Ishikawa (cell line): ENCODE measurements around the gene ZNF8.

Experiments
- CEBPB ChIP-seq: IDR thresholded peaks from 2 replicates; pipeline ENCODE4 v1.6.1; 2012
- CREB1 ChIP-seq: IDR thresholded peaks from 2 replicates; pipeline ENCODE4 v1.6.1; 2012; ENCODE audit warnings: low read depth
- EGR1 ChIP-seq: IDR thresholded peaks from 2 replicates; pipeline ENCODE4 v1.6.1; 2012
- EP300 ChIP-seq: IDR thresholded peaks from 2 replicates; pipeline ENCODE4 v1.6.1; 2012; ENCODE audit warnings: borderline replicate concordance
- FOXM1 ChIP-seq: IDR thresholded peaks from 2 replicates; pipeline ENCODE4 v1.6.1; 2012; ENCODE audit warnings: low read depth, borderline replicate concordance
- REST ChIP-seq: IDR thresholded peaks from 2 replicates; pipeline ENCODE4 v1.6.1; 2012; ENCODE audit warnings: low read depth, mild to moderate bottlenecking
- TAF1 ChIP-seq: IDR thresholded peaks from 2 replicates; pipeline ENCODE4 v1.6.1; 2012; ENCODE audit warnings: low read depth, mild to moderate bottlenecking
- TCF12 ChIP-seq: IDR thresholded peaks from 2 replicates; pipeline ENCODE4 v1.6.1; 2012; ENCODE audit warnings: low read depth
- YY1 ChIP-seq: IDR thresholded peaks from 2 replicates; pipeline ENCODE4 v1.6.1; 2012; ENCODE audit warnings: low read depth
- ZBTB7A ChIP-seq: IDR thresholded peaks from 2 replicates; pipeline ENCODE4 v1.6.1; 2012; ENCODE audit warnings: low read depth
- TF ChIP-seq, protein P1 (sequence below): IDR thresholded peaks from 2 replicates; pipeline ENCODE4 v1.6.1; 2012
- TF ChIP-seq, protein P2 (sequence below): IDR thresholded peaks from 2 replicates; pipeline ENCODE4 v1.6.1; 2012

GRCh38 chr19:58300620-58301019 is 21.9 kb downstream of the ZNF8 start:
- TF ChIP-seq TAF1 (no peak), EP300 (no peak), REST (peak; percentile 67), CEBPB (no peak), YY1 (no peak), CREB1 (no peak), FOXM1 (no peak), ZBTB7A (no peak), EGR1 (no peak), TCF12 (no peak)
- TF ChIP-seq, protein P1, sequence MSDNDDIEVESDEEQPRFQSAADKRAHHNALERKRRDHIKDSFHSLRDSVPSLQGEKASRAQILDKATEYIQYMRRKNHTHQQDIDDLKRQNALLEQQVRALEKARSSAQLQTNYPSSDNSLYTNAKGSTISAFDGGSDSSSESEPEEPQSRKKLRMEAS = no peak
- TF ChIP-seq, protein P2, sequence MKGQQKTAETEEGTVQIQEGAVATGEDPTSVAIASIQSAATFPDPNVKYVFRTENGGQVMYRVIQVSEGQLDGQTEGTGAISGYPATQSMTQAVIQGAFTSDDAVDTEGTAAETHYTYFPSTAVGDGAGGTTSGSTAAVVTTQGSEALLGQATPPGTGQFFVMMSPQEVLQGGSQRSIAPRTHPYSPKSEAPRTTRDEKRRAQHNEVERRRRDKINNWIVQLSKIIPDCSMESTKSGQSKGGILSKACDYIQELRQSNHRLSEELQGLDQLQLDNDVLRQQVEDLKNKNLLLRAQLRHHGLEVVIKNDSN = no peak
